SK-N-MC (cell line): ENCODE data around the gene NOX5.

Source experiments
- EZH2 ChIP-seq: fragments of 200-600 bp; sonication (generic); IDR thresholded peaks from one replicate; pipeline ENCODE4 v1.6.1; 2017; ENCODE audit warnings: antibody characterized with exemption
- POLR2AphosphoS5 ChIP-seq: IDR thresholded peaks from 2 replicates; pipeline ENCODE4 v1.6.1; 2012; ENCODE audit warnings: mild to moderate bottlenecking, low read depth, low read length, borderline replicate concordance

DNA sequence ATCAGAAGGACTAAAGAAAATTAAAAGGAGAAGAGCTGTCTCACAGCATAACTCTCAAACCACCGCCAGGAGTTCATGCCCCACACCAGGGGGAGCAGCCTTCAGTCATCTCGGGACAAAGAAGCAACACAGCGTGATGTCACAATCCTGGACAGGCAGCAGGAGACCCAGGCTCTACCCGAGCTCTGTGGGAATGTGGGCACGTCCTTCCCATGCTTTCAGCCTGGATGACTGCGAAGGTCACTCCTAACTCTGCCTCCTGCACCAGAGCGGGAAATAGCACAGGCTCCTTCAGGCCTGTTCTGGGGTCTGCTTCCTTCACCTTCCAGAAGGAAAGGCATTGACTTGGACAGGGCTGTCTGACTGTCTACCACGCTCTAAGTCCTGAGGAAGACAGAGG is 31.3 kb downstream of the NOX5 start:
- no peak for TF ChIP-seq EZH2
- no peak for TF ChIP-seq POLR2AphosphoS5
